NCI-H2171 treated with DMSO at 0.1 percent for 48 hours (cell line): ENCODE results near the gene PRKD3.

ENCODE experiments used
- DNase-seq: peaks from one replicate; lab custom pipeline; 2025; lab: John Stamatoyannopoulos, UW

The PRKD3 gene

DNA sequence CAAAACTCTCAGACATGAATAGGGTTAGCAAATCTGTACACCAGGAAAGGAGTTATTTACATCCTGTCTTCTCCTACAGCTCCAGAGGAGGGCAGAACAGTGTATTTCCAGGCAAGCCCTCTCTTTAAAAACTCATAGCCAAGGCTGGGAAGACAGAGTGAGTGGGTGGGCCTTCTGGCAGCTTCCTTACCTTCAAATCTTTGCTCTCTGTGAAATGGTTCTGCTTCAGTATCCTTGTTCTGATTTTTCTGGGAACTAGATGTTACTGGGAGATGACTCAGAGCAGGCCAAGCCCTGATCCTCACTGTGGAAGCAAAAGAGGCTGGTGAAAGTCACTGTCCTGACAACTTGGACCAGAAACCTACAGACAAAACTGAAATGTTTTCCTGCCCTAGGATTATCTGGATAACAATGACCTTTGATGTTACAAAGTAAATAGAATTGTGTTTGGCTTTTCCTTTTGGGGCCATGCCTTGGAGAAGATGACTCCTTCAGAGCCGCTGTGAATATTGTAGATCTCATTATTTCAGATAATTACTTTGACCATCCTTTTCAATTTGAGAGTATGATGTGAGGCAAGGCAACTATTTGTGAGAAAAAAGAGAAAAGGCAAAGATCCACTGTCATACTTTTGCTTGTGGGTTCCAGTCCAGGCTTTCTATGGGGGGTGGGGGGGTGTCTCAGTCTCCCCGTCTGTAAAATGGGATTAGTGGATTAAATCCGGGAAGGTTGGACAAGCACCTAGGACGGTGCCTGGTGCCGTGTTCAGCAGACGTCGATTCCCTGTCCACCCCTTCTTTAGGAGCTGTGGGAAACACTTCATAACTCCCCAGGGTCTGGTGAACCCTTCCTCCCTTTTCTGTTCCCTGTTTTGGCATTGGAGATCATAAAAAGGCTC is 19.2 kb upstream of the PRKD3 start:
- no peak for DNase-seq

DNA sequence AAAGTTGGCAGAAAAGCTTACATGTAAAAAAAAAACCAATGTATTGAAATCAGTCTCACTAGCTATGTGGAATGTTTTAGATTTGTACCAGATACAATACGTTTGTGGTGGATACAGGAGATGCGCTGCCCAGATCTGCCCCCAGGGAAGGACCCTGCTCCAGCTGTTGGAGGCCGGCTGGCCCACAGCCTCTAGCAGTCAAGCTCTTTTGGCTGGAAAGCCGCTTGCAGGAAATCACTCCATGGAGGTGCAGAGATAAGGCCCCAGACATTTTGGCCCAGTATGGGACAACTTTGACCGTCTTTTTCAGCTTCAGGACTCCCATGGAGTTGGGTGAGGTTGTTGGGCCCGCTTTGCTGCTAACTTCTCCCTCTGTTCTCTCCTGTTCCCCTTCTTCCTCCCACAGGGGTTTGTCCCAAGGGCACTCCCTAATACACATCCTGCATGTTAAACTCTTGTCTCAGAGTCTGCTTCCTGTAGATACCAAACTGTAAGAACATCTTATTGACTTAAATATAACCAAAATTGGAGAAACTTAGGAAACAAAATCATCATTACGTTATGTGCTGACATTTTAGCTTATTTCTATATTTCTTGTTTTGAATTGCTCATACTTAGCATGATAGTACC is 18.1 kb upstream of the PRKD3 start:
- no peak for DNase-seq

- DNase-seq: no peak
These were observed 16.0 kb upstream of the PRKD3 start for GRCh38 chr2:37340637-37341036.

DNA sequence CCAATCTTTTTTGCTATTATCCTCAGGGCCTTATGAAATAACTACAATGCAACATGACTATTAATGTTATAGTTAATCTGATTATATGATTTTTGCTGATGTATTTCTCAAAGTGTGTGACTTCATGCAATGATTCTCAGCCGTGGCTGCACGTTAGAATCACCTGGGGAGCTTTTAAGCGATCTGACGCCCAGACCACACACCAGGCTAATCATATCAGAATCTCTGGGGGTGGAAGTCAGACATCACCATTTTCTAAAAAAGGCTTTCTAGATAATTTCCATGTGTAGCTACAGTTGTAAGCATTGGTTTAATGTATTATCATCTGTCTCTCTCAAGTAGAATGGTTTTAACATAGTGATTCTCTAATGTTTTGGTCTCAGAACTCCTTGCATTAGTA is 14.3 kb upstream of the PRKD3 start:
- no peak for DNase-seq

DNA sequence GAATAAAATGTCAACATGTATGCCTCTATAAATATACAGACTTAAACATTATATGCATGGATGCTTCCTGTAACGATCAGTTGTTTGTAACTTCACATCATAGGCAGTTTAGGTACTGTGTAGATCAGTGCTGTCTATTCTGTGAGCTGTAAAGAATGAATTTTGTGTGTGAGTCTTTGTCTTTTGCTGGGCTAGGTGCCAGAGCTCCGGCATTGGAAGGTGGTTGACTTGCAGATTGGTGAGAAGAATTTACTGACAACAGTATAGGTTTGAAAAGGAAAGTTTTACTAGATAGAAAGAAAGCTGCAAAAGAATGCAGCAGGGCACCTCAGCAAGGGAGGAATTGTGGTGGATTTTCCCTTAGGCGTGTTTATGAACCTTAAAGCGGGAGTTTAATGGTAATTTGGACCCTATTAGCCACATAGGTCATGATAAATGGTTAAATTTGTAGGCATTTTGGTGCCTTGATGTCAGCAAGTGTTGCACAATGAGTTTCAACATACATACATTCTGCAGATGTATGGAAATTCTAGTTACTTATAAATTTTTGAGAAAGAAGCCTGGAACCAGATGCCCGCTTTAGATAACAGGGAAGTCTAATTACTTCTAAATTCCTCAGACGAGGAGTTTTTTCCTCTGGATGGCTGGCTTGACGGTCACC is 13.1 kb upstream of the PRKD3 start:
- peak; percentile 16 for DNase-seq

DNA sequence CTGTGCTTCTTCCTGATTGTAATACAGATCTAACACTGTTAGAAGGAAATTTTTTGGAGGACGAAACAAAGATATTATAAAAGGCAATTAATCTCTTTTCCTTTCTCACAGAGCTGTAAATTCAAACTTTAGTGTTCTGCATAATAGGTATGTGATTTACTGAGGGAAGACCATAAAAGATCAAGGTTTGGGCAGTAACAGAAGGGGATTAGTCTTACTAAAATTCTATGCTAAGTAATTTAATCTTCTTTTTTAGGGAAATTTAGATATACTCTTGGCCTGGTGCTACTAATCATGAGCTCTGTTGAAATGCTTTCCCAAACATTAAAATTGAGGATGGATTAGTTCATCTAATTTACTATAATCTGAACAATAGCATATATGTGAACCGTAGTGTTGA is 11.0 kb upstream of the PRKD3 start:
- DNase-seq: no peak

- DNase-seq: no peak
These were observed 8.6 kb upstream of the PRKD3 start for GRCh38 chr2:37333256-37333655.

DNA sequence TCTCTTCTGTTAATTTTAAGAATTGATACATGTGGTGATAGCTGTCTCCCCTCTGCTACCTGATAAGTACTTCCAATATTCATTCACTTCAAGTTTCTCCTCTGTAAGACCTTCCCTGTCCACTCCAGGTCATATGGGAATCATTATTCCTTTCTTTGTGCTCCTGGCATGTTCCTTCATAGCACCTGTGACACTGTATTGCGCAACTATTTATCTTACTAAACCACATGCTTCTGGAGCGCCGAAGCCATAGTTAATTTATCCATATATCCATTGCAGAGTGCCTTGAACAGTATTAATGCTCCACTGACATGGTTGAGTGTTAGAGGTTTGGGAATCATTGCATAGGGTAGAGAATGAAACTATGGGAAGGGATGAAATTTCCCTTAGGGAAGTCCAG is 7.9 kb upstream of the PRKD3 start:
- DNase-seq: no peak

GRCh38 chr2:37330681-37331080 is 6.0 kb upstream of the PRKD3 start:
- DNase-seq: no peak

GRCh38 chr2:37326866-37327634 is 2.4 kb upstream of the PRKD3 start:
- no peak for DNase-seq

GRCh38 chr2:37326285-37326684 is 1.7 kb upstream of the PRKD3 start:
- no peak for DNase-seq

DNA sequence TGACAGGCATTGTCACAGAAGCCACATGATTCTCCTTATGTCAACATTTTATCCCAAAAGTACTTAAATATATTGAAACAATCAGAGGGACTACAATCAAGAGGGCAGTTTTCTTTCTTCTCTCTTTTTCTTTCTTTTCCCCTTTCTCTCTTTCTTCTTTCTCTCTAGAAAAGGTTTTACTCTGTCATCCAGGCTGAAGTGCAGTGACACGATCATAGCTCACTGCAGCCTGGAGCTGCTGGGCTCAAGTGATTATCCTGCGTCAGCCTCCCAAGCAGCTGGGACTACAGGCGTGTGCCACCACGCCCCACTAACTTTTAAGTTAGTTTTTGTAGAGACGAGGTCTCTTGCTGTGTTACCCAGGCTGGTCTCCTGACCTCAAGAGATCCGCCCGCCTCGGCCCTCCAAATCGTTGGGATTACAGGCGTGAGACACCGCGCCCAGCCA is 1.0 kb upstream of the PRKD3 start:
- no peak for DNase-seq

GRCh38 chr2:37324536-37324785 is 172 bp downstream of the PRKD3 start:
- DNase-seq: no peak

DNA sequence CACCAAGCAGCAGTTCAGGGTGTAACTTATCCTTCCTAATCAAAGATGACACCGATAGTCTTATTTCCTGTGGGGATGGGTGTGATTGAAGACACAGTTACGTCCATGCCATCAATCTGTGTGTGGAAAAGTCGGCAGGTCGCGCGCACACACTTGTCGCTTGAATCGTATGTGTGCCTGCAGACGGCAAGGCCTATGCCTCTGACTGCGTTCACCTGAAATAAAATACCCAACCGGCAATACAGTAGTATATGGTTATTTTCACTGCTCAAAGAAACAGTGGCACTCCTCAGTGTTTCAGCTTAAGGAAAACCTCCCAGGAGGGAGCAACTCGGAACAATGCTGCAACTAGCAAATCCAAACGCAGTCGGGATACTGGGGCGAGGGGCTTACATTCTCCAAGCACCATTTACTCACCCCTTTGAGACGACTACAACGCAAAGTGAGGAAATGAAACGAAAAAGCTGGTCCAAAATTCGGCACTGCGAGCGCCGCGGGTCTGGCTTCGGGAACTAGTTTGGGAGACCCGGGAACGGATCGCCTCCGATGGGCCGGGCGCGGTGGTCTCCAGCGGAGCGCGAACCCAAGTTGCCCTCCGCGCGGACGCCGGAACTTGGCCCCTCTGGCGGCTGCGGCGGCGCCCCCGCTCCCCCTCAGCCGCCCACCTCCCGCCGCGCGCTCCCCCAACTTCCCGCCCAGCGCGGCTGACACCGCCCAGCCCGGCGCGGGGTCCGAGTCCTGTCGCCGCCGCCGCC is 675 bp downstream of the PRKD3 start:
- DNase-seq: peak; percentile 31

DNA sequence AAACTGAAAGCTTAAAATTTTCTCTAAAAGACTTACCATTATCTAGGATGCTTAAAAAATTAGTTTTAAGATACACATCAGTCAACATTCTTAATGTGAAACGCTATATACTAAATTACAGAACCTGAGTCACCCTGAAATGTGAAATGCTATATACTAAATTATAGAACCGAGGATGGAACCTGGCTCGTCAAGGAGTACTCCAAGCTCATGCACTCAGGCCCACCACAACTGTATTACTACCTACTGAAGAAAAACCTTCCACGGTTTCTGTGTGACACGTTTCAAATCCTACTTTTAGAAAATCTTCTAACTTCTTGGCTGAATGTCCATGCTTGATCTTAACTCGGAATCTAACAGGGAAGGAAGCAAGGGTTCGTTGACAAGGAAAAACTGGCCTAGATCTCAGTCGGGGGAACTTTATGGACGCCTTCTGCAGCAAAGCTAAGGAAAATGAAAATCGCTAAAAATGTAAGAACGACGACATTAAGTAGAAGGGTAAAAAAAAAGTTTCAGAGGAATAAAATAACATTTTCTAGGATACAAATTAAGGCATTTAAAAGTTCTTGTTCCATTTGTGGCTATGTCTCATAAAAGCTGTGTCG is 1.4 kb downstream of the PRKD3 start:
- DNase-seq: no peak

- peak; percentile 14 for DNase-seq
These were observed 2.3 kb downstream of the PRKD3 start for GRCh38 chr2:37322368-37322767.

DNA sequence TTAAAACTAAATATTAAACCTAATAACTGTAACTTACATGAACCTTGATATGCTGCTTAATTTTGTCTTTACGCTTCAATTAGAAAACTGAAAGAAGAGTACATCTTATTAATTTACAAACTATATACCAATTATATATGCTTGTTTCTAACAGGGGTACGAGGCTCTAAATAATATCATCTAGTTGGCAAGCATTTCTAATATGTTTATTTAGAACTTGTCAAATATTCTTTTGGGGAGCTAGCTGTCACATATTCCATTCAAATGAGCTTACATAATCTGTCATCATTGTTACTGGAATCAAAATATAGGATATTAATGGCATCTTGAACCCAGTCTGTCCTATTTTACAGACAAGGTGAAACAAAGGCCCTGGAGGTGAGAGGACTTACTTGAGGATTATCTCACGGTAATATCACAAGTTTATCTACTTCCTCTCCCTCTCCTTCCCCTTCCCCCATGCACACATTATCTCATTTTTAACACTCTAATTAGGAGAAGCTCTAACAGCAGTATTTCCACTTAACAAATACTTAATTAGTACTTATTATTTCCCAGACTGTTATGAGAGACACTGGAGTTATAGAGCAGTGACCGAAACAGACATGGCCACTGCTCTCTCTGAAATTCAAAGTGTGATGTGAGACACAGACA is 3.5 kb downstream of the PRKD3 start:
- no peak for DNase-seq

GRCh38 chr2:37319754-37320609 is 4.7 kb downstream of the PRKD3 start:
- no peak for DNase-seq

DNA sequence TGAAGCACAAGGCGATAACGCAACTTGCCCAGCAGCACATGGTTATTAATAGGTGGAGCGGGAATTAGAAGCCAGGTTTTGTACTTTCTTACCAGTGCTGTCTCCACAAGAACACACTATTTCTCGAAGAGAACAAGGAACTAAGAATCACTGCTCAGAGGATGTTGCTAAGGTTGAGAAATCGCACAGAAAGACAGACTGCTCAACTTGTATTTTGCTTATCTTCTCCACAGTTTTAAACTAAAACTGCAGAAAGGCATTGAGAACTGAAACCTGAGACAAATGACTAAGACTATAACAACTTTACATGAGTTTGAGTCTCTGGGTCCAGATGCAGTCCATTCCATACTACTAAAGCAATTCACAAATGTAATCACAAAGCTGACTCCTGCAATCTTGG is 6.2 kb downstream of the PRKD3 start:
- DNase-seq: no peak

- DNase-seq: no peak
These were observed 6.9 kb downstream of the PRKD3 start for GRCh38 chr2:37317746-37318145.
